ENCODE results near the gene F2R. TPM values are rescaled to one million over a fixed set of nuclear protein-coding genes. Genes with fewer than 3 reads are reported as not detected.
"Not testable (repeated sequence)": the region's sequence is repeated elsewhere in the genome, so short reads cannot be mapped to it uniquely, and the experiment has no call there.

F2R gene
- total and polyA plus RNA-seq, 9 donors: 15.3 to 42.2 (median 25.6) TPM

DNA sequence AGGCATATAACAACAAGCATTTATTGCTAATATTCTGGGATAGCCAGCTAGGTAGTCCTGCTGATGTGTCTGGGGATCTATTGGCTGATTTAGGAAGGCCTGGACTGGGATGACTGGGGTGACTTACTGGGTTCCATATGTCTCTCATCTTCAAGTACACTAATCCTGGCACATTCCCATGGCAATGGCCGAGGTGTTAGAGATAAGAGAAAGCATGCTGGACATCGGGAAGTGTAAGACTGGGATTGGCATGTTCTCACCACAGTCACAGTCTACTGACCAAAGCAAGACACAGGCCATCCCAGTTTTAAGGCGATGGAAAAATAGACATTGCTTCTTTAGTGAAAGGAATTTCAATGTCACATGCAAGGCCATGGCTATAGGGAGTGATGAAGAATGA lies 29.7 kb downstream of the F2R start:
- Histone ChIP-seq H3K27ac (ENCODE audit: low read length) (no peak overlapping the region), H3K36me3 (ENCODE audit: control insufficient read depth, insufficient read depth, low read length) (no peaks in the 10 kb centered on the region), H3K4me3 (ENCODE audit: low read length) (no peak overlapping the region), H3K27me3 (ENCODE audit: control insufficient read depth, insufficient read depth, low read length) (no peaks in the 10 kb centered on the region), H3K9me3 (replicated peaks; ENCODE audit: control insufficient read depth, low read depth, low read length) (no peaks in the 10 kb centered on the region), H3K4me1 (ENCODE audit: control insufficient read depth, insufficient read depth, low read length) (no peaks in the 10 kb centered on the region)
- 100% methylated on average over 2 of the region's 3 CpGs for WGBS (ENCODE audit: insufficient coverage)
- no peak for DNase-seq

DNA sequence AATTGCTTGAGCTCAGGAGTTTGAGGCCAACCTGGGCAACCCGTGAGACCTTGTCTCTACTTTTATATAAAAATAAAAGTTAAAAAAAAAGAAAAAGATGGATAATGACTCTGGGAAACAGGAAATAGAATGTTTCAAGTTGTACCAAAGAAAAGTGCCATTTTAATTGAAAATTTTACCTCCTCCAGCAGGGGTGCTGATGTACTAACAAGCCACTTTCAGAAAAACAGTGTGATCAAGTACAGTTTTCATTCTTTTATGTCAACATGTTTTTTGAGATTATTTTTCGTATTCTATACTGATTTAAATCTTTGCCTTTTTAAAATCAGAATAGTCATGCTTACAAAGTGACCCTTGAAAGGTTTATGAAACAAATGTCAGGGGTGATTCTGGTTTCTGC lies 30.8 kb downstream of the F2R start:
- no peak overlapping the region for H3K4me3 ChIP-seq (ENCODE audit: low read length)
- no peaks in the 10 kb centered on the region for H3K36me3 ChIP-seq (ENCODE audit: control insufficient read depth, insufficient read depth, low read length)
- no peak overlapping the region for H3K27ac ChIP-seq (ENCODE audit: low read length)
- no CpG with 5 or more reads among the region's 2 CpGs for WGBS (ENCODE audit: insufficient coverage)
- H3K4me1 ChIP-seq (ENCODE audit: control insufficient read depth, insufficient read depth, low read length): no peaks in the 10 kb centered on the region
- no peak for DNase-seq
- H3K9me3 ChIP-seq (replicated peaks; ENCODE audit: control insufficient read depth, low read depth, low read length): no peaks in the 10 kb centered on the region
- H3K27me3 ChIP-seq (ENCODE audit: control insufficient read depth, insufficient read depth, low read length): no peaks in the 10 kb centered on the region

DNA sequence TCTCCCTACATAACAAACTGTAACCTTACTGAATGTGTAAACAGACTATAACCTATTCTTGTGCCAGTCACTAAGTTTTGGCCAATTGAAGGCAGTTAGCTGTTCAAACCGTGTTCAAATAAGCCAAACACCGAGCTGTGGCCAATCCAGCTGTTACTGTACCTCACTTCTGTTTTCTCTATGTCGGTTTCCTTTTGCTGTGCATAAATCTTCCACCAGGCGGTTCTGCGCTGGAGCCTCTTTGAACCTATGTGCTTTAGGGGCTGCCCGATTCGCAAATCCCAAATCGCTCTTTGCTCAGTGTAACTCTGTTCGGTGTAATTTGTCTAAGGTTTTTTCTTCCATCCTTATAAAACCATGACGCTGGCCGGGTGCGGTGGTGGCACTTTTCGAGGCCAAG lies 31.8 kb downstream of the F2R start:
- Histone ChIP-seq H3K4me1 (ENCODE audit: control insufficient read depth, insufficient read depth, low read length) (no peaks in the 10 kb centered on the region), H3K27me3 (ENCODE audit: control insufficient read depth, insufficient read depth, low read length) (no peaks in the 10 kb centered on the region), H3K27ac (ENCODE audit: low read length) (no peak overlapping the region), H3K9me3 (replicated peaks; ENCODE audit: control insufficient read depth, low read depth, low read length) (no peaks in the 10 kb centered on the region), H3K36me3 (ENCODE audit: control insufficient read depth, insufficient read depth, low read length) (no peaks in the 10 kb centered on the region), H3K4me3 (ENCODE audit: low read length) (no peak overlapping the region)
- no peak for DNase-seq
- WGBS (ENCODE audit: insufficient coverage): 82% methylated on average over 4 of the region's 13 CpGs

DNA sequence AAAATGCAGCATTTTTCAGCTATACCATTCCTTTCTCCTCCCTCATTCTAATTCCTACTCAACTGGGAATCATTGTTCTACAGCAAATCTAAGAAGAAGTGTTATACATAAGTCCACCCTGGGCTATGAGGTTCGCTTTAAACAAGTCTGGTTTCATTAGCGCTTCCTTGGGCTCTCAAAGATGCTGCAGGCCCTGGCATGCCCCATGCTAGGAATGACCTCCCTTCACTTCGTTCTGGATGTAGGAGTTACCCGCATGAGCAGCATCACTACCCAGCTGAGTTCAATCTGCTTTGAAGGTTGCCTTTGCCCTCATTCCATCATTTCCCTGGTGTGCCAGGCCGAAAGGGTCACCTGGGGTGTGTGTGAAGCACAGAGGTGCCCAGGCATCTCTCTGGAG lies 35.4 kb downstream of the F2R start:
- WGBS (ENCODE audit: insufficient coverage): 100% methylated on average over 1 of the region's 5 CpGs
- Histone ChIP-seq H3K9me3 (replicated peaks; ENCODE audit: control insufficient read depth, low read depth, low read length) (no peaks in the 10 kb centered on the region), H3K27me3 (ENCODE audit: control insufficient read depth, insufficient read depth, low read length) (no peaks in the 10 kb centered on the region)

GRCh38 chr5:76754668-76755078 lies 38.7 kb downstream of the F2R start:
- H3K27me3 ChIP-seq (ENCODE audit: control insufficient read depth, insufficient read depth, low read length): no peaks in the 10 kb centered on the region
- WGBS (ENCODE audit: insufficient coverage): 22% methylated on average over 2 of the region's 3 CpGs
- DNase-seq: no peak
- H3K36me3 ChIP-seq (ENCODE audit: control insufficient read depth, insufficient read depth, low read length): no peaks in the 10 kb centered on the region
- no peak overlapping the region for H3K27ac ChIP-seq (ENCODE audit: low read length)
- H3K9me3 ChIP-seq (replicated peaks; ENCODE audit: control insufficient read depth, low read depth, low read length): no peaks in the 10 kb centered on the region
- H3K4me3 ChIP-seq (ENCODE audit: low read length): no peak overlapping the region
- H3K4me1 ChIP-seq (ENCODE audit: control insufficient read depth, insufficient read depth, low read length): no peaks in the 10 kb centered on the region

More for the DNA sequence above, 35.4 kb downstream of the F2R start:
- no peak for DNase-seq
- no peaks in the 10 kb centered on the region for H3K4me1 ChIP-seq (ENCODE audit: control insufficient read depth, insufficient read depth, low read length)
- H3K27ac ChIP-seq (ENCODE audit: low read length): no peak overlapping the region
- no peaks in the 10 kb centered on the region for H3K36me3 ChIP-seq (ENCODE audit: control insufficient read depth, insufficient read depth, low read length)
- no peak overlapping the region for H3K4me3 ChIP-seq (ENCODE audit: low read length)

DNA sequence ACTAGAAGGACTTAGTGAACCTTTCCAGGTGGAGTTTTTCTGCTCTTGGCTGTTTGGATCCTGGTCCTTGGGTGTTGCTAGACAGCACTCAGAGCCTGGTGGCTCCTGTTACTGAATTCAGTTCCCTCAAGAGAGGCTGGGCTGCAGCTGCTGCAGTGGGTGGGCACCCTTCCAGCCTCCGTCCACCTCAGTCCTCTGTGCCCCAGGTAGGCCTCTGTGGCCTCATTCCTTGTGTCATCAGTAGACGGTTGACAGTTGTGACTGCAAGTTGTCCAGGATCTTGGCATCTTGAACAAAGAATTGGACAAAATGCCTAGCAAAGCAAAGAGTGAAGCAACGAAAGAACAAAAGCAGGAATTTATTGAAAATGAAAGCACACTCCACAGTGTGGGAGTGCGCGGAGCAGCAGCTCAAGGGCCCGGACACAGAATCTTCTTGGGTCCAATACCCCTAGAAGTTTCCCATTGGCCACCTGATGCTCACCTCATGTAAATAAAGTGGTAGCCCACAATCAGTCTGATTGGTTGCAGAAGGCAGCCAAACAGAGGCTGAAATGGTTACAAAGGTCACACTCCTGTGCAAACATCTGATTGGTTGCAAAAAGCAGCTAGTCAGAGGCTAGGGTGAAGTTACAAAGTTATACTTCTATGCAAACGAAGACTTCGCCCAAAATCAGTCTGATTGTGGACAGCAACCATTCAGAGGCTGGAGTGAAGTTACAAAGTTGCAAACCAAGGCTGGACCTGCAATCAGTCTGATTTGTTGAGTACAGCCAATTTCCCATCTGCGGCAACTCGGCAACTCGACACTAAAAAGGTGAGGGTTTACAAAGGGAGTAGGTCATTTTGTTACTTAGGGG lies 40.1 kb downstream of the F2R start:
- 74% methylated on average over 8 of the region's 11 CpGs for WGBS (ENCODE audit: insufficient coverage)
- Histone ChIP-seq H3K27me3 (ENCODE audit: control insufficient read depth, insufficient read depth, low read length) (no peaks in the 10 kb centered on the region), H3K4me1 (ENCODE audit: control insufficient read depth, insufficient read depth, low read length) (no peaks in the 10 kb centered on the region), H3K27ac (ENCODE audit: low read length) (no peak overlapping the region), H3K36me3 (ENCODE audit: control insufficient read depth, insufficient read depth, low read length) (no peaks in the 10 kb centered on the region), H3K9me3 (replicated peaks; ENCODE audit: control insufficient read depth, low read depth, low read length) (no peaks in the 10 kb centered on the region), H3K4me3 (ENCODE audit: low read length) (no peak overlapping the region)
- no peak for DNase-seq

- no peak for DNase-seq
- H3K27ac ChIP-seq (ENCODE audit: low read length): no peak overlapping the region
- no peaks in the 10 kb centered on the region for H3K9me3 ChIP-seq (replicated peaks; ENCODE audit: control insufficient read depth, low read depth, low read length)
- no peaks in the 10 kb centered on the region for H3K36me3 ChIP-seq (ENCODE audit: control insufficient read depth, insufficient read depth, low read length)
- H3K27me3 ChIP-seq (ENCODE audit: control insufficient read depth, insufficient read depth, low read length): no peaks in the 10 kb centered on the region
- no CpG with 5 or more reads among the region's 4 CpGs for WGBS (ENCODE audit: insufficient coverage)
- H3K4me1 ChIP-seq (ENCODE audit: control insufficient read depth, insufficient read depth, low read length): no peaks in the 10 kb centered on the region
- no peak overlapping the region for H3K4me3 ChIP-seq (ENCODE audit: low read length)
Observed at GRCh38 chr5:76757049-76757448, 41.1 kb downstream of the F2R start.

GRCh38 chr5:76761118-76761517 lies 45.2 kb downstream of the F2R start:
- H3K36me3 ChIP-seq (ENCODE audit: control insufficient read depth, insufficient read depth, low read length); H3K4me3 ChIP-seq (ENCODE audit: low read length); H3K9me3 ChIP-seq (replicated peaks; ENCODE audit: control insufficient read depth, low read depth, low read length); H3K27me3 ChIP-seq (ENCODE audit: control insufficient read depth, insufficient read depth, low read length); DNase-seq; H3K27ac ChIP-seq (ENCODE audit: low read length); H3K4me1 ChIP-seq (ENCODE audit: control insufficient read depth, insufficient read depth, low read length): not testable (repeated sequence)
- WGBS (ENCODE audit: insufficient coverage): 69% methylated on average over 9 of the region's 9 CpGs

- Histone ChIP-seq H3K27ac (ENCODE audit: low read length) (no peak overlapping the region), H3K36me3 (ENCODE audit: control insufficient read depth, insufficient read depth, low read length) (no peaks in the 10 kb centered on the region), H3K27me3 (ENCODE audit: control insufficient read depth, insufficient read depth, low read length) (no peaks in the 10 kb centered on the region), H3K9me3 (replicated peaks; ENCODE audit: control insufficient read depth, low read depth, low read length) (no peaks in the 10 kb centered on the region), H3K4me1 (ENCODE audit: control insufficient read depth, insufficient read depth, low read length) (no peaks in the 10 kb centered on the region), H3K4me3 (ENCODE audit: low read length) (no peak overlapping the region)
- no peak for DNase-seq
- no CpG with 5 or more reads among the region's 2 CpGs for WGBS (ENCODE audit: insufficient coverage)
Observed at GRCh38 chr5:76762484-76762883, 46.6 kb downstream of the F2R start.

DNA sequence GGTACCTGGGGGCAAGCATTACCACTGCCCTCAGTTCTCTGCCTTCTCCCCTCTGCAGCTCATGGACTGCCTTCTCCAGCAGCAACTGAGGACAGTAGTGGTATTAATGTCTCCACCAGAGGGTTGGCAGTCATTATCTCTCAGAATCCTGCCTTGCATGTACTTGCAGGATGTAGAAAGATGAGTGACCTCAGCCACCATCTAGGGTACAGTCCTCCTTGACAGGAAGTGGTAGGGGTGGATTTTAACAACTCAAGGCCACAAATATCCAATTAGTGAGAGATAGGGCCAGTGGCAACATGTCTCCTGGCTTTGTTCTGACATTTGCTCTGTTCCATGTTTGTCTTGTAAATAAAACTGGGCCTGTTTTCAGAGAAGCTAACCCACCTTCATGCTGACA lies 47.2 kb downstream of the F2R start:
- H3K27ac ChIP-seq (ENCODE audit: low read length): no peak overlapping the region
- H3K9me3 ChIP-seq (replicated peaks; ENCODE audit: control insufficient read depth, low read depth, low read length): no peaks in the 10 kb centered on the region
- H3K4me1 ChIP-seq (ENCODE audit: control insufficient read depth, insufficient read depth, low read length): no peaks in the 10 kb centered on the region
- no peak overlapping the region for H3K4me3 ChIP-seq (ENCODE audit: low read length)
- no peaks in the 10 kb centered on the region for H3K27me3 ChIP-seq (ENCODE audit: control insufficient read depth, insufficient read depth, low read length)
- no peak for DNase-seq
- no peaks in the 10 kb centered on the region for H3K36me3 ChIP-seq (ENCODE audit: control insufficient read depth, insufficient read depth, low read length)

DNA sequence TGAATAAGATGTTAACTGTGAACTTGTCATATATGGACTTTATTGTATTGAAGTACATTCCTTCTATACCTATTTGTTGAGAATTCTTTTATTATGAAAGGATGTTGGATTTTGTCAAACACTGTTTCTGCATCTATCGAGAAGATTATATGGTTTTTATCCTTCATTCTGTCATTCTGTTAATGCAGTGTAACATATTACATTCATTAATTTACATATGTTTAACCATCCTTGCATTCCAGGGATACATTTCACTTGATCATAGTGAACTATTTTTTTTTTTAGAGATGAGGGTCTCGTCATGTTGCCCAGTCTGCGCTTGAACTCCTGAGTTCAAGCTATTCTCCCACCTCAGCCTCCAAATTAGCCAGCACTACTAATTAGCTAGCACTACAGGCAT lies 48.4 kb downstream of the F2R start:
- Histone ChIP-seq H3K4me3 (ENCODE audit: low read length) (no peak overlapping the region), H3K27ac (ENCODE audit: low read length) (no peak overlapping the region), H3K9me3 (replicated peaks; ENCODE audit: control insufficient read depth, low read depth, low read length) (no peaks in the 10 kb centered on the region), H3K36me3 (ENCODE audit: control insufficient read depth, insufficient read depth, low read length) (no peaks in the 10 kb centered on the region), H3K27me3 (ENCODE audit: control insufficient read depth, insufficient read depth, low read length) (no peaks in the 10 kb centered on the region), H3K4me1 (ENCODE audit: control insufficient read depth, insufficient read depth, low read length) (no peaks in the 10 kb centered on the region)
- whole genome bisulfite sequencing (ENCODE audit: insufficient coverage): no CpG with 5 or more reads among the region's 3 CpGs
- no peak for DNase-seq

Data from muscle of leg (tissue), 11 donors.